ENCODE results near the gene SPN.
"Not testable (repeated sequence)": the region's sequence is repeated elsewhere in the genome, so short reads cannot be mapped to it uniquely, and the experiment has no call there.

SPN gene

DNA sequence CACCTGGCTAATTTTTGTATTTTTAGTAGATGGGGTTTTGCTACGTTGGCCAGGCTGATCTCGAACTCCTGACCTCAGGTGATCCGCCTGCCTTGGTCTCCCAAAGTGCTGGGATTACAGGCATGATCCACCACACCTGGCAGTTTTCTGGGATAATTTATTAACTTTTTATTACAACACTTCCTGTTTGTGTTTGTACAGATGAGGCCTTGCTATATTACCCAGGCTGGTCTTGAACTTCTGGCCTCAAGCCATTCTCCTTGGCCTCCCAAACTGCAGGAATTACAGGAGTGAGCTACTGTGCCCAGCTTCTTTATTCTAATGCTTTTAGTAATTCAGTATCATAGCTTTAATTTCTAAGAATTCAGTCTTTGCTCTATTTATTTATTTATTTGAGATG is 16.1 kb upstream of the SPN start:
- no peak for DNase-seq (ENCODE audit: low read depth)

DNA sequence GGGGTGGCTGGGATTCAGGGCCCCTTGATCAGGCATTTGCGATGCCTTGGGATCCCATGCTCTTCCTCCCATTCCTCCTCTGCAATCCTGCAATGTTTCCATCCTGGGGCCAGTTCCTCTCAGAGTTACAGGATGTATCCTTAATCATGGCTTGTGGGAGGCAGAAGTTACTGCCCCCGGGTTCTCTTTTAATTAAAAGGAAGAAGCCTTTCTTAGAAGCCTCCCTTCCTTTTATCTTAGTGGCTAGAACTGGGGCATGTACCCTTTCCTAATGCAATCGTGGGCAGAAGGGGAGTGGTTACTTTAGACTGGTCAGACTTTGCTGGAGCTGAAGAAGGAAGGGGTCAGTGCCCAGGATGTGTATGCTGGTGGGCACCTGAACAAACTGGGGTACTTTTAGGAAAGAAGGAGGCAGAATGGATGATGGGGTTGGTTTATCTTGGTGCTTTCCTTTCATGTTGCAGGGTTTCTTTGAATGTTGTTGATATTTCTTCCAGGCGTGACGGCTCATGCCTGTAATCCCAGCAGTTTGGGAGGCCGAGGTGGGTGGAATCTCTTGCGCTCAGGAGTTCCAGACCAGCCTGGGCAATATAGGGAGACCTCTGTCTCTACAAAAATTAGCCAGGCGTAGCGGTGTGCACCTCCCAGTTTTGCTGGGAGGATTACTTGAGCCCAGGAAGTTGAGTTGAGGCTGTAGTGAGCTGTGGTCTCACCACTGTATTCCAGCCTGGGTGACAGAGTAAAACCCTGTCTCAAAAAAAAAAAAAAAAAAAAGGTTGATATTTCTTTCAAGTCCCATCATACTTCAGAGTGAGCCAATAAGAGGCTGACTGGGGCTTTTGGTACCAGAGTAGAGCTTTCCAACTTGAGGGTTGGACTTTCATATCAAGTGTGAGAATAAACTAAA is 13.2 kb upstream of the SPN start:
- no peak for DNase-seq (ENCODE audit: low read depth)

DNA sequence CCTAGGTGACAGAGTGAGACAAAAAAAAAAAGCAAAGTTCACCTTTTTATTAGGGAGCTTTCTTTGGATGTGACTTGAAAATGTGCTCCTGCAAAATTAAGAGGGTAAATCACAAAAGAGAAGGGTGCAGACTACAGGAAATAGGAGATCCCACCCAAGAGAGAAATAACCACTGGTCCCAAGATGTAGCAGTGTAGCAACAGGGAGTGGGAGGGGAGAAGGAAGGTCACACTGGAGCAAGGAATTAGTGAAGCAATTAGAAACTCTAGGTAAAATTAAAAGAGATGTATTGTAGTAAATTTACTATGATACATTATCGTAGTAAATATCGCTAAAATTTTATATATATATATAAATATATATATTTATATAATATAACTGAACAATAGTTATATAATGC is 12.3 kb upstream of the SPN start:
- DNase-seq (ENCODE audit: low read depth) = no peak

DNA sequence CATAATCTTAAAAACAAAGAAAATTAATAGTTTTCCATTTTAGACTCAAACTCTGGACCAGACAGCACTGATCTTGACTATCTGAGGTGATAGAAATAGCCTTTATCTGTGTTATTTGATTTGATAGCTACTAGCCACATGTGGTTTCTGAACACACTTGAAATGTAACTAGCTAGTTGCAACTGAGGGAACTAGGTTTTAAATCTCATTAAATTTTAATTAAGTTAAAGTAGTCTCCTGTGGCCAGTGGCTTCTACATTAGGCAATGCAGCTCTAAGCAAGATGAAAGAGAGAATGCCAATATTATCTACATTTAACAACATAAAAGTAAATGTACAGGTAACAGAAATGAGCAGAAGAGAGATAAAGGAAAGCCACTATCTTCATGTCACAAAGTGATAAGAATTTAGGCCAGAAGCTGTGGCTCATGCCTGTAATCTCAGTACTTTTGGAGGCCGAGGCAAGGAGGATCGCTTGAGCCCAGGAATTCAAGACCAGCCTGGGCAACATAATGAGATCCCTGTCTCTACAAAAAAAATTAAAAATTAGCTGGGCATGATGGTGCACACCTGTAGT is 11.2 kb upstream of the SPN start:
- DNase-seq (ENCODE audit: low read depth) = no peak

DNA sequence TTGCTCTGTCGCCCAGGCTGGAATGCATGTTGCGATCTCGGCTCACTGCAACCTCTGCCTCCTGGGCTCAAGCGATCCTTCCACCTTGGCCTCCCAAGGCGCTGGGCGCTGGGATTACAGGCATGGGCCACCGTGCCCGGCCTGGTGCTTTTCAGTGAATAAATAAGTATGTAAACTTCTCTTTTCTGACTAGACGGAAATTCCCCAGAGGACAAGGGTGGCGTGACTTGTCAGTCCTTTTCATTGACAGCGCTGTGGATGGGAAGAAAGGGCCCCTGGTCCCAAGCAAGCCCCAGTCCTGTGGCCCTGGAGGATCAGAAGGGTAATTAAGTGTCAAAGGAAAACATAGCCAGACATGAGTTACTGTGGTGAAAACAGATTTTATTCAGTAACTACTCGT is 9.6 kb upstream of the SPN start:
- no peak for DNase-seq (ENCODE audit: low read depth)

DNA sequence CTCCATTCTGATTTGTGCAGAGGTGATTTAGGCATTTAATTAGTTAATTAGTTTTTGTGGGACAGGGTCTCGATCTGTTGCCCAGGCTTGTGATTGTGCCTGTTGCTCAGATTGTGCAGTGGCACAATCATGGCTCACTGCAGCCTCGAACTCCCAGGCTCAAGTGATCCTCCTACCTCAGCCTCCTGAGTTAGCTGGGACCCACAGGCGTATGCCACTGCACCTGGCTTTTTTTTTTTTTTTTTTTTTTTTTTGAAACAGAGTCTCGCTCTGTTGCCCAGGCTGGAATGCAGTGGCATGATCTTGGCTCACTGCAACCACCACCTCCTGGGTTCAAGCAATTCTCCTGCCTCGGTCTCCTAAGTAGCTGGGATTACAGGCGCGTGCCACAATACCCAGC is 9.2 kb upstream of the SPN start:
- not testable (repeated sequence) for DNase-seq (ENCODE audit: low read depth)

DNA sequence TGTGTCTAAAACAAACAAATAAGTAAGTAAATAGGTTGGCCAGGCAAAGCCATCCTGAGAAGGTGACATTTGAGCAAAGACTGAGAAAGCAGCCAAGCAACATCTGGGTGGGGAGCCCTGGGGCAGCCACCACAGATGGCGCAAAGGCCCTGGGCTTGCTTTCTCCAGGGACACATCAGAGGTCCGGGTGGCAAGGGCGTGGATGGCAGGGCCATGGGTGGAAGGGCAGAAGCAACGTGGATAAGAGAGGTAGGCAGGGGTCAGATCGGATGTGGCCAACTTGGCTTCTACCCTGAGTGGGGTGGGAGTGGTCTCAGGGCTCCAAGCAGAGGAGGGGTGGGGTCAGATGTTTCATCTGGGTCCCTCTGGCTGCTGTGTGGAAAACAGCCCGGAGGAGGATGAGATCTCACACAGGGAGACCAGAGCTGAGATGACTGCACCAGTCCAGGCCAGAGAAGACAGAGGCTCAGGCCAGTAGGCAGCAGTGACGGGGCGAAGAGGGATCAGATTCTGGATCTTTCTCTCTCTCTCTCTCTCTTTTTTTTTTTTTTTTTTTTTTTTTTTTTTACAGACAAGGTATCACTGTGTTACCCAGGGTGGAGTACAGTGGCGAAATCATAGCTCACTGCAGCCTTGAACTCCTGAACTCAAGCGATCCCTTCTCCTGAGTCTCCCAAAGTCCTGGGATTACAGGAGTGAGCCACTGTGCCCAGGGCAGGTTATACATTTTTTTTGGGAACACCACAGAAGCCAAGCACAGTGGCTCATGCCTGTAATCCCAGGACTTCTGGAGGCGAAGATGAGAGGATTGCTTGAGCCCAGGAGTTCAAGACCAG is 6.1 kb upstream of the SPN start:
- DNase-seq (ENCODE audit: low read depth) = no peak

DNA sequence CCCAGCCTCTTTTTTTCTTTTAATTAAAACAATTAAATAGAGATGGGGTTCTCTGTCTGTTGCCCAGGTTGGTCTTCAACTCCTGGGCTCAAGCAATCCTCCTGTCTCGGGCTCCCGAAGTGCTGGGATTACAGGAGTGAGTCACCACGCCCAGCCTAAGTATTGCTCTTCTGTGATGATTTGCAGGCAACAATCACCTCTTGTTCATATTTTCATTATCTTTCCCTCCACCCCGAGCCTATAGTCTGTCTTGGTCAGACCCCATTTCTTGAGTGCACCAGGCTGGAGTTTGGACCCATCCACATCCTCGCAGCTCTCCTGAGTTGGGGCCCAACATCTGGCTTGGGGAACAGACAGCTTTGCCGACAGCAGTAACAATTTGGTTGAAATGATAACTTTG is 4.3 kb upstream of the SPN start:
- no peak for DNase-seq (ENCODE audit: low read depth)

DNA sequence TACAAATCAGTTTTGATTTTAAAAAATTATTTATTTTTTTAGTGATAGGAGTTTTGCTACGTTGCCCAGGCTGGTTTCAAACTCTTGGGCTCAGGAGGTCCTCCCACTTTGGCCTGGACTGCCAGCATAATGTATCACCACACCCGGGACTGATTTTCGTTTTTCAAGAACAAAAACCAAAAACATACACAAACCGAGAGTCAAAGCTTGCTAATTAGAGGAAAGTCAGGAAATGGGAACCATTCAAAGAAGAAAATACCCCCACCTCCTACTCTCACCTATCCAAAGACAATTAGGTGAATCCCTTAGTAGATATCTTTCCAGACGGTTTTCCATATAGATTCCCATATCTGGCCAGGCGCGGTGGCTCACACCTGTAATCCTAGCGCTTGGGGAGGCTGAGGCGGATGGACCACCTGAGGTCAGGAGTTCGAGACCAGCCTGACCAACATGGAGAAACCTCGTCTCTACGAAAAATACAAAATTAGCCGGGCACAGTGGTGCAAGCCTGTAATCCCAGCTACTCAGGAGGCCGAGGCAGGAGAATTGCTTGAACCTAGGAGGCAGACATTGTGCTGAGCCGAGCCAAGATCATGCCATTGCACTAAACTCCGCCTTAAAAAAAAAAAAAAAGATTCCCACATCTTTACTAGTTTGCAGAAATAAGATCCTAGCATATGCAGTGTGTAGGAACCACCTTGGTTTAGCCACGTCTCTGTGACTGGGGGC is 883 bp upstream of the SPN start:
- DNase-seq (ENCODE audit: low read depth) = no peak

DNA sequence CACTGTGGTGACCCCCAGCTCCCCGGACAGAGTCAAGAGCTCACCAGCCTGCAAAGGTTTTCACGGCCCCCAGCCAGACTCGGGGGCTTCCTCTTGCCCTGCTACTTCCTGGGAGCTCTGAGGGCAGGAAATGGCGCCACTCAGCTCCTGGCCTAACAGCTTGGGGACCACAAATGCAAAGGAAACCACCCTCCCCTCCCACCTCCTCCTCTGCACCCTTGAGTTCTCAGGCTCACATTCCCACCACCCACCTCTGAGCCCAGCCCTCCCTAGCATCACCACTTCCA is 375 bp upstream of the SPN start:
- DNase-seq (ENCODE audit: low read depth) = no peak

DNA sequence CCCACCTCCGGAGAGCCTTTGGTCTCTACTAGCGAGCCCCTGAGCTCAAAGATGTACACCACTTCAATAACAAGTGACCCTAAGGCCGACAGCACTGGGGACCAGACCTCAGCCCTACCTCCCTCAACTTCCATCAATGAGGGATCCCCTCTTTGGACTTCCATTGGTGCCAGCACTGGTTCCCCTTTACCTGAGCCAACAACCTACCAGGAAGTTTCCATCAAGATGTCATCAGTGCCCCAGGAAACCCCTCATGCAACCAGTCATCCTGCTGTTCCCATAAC is 702 bp downstream of the SPN start:
- DNase-seq (ENCODE audit: low read depth) = no peak

DNA sequence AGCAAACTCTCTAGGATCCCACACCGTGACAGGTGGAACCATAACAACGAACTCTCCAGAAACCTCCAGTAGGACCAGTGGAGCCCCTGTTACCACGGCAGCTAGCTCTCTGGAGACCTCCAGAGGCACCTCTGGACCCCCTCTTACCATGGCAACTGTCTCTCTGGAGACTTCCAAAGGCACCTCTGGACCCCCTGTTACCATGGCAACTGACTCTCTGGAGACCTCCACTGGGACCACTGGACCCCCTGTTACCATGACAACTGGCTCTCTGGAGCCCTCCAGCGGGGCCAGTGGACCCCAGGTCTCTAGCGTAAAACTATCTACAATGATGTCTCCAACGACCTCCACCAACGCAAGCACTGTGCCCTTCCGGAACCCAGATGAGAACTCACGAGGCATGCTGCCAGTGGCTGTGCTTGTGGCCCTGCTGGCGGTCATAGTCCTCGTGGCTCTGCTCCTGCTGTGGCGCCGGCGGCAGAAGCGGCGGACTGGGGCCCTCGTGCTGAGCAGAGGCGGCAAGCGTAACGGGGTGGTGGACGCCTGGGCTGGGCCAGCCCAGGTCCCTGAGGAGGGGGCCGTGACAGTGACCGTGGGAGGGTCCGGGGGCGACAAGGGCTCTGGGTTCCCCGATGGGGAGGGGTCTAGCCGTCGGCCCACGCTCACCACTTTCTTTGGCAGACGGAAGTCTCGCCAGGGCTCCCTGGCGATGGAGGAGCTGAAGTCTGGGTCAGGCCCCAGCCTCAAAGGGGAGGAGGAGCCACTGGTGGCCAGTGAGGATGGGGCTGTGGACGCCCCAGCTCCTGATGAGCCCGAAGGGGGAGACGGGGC is 1.3 kb downstream of the SPN start:
- no peak for DNase-seq (ENCODE audit: low read depth)

DNA sequence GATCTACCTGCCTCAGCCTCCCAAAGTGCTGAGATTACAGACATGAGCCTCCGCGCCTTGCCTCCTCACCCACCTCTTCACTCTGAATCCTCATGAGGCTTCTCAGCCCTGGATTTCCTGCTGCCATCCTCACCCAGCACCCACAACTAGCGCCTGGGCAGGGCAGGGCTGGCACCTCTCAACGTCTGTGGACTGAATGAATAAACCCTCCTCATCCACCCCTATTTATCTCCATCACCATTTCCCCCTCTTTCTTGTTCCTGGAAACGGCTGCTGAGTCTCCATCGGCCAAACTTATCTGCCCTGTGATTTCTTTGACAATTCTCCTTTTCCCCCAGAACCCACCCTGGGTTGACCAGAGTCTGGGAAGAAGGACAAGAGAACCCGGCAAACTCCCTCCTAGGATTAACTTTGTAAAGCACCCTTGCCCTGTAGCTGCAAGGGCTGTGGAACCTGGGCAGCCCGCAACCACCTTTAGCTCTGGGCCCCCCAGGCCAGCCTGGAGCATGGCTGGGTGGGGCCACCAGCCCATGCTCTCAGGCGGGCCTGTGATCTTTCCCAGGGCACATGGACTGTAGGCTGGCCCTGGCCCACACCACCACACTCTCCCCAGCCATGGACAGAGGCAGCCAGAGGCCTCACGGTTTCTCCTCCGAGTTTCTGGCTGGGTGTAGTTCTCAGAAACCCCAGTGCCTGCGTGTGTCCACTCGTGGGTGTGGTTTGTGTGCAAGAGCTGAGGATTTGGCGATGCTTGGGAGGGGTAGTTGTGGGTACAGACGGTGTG is 2.4 kb downstream of the SPN start:
- no peak for DNase-seq (ENCODE audit: low read depth)

DNA sequence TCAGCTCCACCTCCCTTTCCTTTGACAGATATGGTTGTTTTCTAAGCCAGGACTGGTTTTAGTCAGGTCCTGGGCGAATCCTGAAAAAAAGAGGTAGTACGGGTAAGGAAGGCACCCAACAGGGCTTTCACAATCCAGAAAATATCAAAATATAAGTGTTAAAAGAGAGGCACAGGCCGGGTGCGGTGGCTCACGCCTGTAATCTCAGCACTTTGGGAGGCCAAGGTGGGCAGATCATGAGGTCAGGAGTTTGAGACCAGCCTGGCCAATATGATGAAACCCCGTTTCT is 4.2 kb downstream of the SPN start:
- DNase-seq (ENCODE audit: low read depth) = not testable (repeated sequence)

DNA sequence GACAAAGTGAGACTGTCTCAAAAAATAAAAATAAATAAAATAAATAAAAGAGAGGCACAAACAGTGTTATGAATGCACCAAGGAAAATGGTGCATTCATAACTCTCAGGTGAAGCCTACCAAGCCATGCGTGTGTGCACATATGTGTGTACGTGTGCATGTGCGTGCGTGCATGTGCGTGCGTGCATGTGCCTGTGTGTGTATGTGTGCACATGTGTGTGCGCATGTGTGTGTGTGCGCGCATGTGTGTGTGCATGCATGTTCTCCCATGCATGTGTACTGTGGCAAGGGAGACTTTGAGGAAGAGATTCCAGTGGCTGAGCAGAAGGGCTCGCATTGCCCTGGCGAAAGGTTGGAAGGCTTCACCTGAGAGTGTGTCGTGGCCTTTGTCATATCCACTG is 4.7 kb downstream of the SPN start:
- no peak for DNase-seq (ENCODE audit: low read depth)

DNA sequence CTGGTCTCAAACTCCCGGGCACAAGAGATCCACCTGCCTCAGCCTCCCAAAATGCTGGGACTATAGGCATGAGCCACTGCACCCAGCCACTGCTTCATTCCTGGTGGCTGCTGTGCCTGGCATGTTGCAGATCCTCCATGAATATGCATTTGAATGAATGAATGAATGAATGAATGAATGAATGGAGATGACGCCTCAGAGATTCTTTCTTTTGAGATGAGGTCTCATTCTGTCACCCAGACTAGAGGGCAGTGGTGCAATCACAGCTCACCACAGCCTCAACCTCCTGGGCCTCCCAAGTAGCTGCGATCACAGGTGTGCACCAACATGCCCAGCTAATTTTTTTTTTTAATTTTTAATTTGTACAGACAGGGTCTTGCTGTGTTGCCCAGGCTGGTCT is 5.2 kb downstream of the SPN start:
- no peak for DNase-seq (ENCODE audit: low read depth)

DNA sequence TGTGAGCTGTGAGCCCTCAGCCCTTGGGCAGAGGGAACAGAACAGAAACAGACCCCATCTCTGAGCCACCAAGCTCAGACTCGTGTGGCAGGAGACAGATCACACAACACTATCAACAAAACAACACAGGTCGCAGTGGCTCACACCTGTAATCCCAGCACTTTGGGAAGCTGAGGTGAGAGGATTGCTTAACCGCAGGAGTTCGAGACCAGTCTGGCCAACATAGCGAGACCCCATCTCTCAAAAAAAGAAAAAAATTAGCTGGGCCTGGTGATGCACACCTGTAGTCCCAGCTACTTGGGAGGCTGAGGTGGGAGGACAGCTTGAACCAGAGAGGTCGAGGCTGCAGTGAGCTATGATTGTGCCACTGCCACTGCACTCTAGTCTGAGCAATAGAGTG is 10.5 kb downstream of the SPN start:
- DNase-seq (ENCODE audit: low read depth) = no peak

DNA sequence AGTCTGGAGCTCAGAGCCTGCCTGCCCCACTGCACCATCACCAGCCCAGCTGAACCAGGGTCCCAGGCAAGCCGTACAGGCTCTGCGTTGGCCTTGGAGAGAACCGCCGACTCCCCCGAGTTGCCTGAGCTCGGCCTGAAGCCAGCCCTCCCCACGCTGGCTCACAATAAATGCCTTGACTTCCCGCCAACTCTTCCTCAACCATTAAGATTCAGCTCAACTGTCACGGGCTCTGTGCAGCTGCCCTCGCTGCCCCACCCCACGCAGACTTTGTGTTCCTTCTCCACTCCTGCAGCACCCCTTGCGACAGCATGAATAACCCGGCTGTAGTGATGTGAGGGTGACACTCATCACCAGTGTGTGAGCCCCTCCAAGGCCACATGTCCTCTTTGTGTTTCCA is 11.1 kb downstream of the SPN start:
- DNase-seq (ENCODE audit: low read depth) = no peak

DNA sequence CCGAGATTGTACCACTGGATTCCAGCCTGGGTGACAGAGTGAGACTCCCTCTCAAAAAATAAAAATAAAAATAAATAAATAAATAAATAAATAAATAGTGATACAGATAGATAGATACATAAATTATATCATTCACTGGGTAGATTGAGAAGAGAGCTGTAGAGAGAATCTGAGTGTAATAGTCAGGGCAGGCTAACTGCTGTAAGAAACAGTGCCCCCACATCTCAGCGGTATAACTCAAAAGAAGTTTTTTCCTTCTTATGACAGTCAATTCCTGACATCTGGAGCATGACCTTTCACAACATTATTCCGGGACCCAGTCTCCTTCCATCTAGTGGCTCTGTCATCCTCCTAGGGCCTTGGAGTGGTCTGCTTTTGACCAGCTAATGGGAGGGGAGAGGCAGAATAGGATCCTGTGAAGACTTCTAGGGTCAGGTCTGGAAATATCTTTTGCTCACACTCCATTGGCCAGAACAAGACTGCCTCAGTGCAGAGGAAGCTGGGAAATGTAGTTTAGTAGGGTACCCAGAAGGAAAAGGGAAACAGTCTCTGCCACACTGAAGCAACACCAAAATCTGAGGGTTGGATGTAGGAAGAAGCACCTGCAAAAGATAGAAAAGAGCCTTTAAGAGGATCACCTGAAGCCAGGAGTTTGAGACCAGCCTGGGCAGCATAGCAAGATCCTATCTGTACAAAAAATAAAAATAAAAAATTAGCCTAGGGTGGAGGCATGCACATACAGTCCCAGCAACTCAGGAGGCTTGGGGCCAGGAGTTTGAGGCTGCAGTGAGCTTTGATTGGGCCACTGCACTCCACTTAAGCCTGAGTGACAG is 13.0 kb downstream of the SPN start:
- DNase-seq (ENCODE audit: low read depth) = no peak

DNA sequence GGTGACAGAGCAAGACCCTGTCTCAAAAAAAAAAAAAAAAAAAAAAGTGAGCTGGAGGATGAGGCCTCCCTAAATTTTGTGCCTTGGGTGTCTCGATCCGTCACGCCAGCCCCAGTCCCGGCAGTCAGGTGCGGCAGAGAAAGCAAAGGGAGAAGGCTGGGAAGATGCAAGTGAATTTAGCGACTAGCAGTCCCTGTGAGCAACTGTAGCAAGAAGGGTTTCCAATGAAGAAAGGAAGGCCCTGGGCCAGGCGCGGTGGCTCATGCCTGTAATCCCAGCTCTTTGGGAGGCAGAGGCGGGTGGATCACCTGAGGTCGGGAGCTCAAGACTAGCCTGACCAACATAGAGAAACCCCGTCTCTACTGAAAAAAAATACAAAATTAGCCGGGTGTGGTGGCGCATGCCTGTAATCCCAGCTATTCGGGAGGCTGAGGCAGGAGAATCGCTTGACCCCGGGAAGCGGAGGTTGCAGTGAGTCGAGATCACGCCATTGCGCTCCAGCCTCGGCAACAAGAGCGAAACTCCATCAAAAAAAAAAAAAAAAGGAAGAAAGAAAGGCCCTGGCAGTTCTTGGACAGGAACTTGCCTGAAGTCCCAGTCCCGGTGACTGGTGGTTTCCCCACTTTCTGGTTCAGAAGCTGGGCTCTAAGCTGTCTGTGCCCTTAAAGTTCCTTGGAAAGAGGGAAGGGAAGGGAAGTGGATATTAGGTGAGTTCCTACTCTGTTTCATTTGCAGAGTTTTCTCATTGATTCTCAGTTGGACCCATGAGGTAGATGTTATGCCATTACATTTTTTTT is 14.1 kb downstream of the SPN start:
- no peak for DNase-seq (ENCODE audit: low read depth)

All from stimulated activated CD8-positive, alpha-beta memory T cell treated with anti-CD3 and anti-CD28 coated beads, Interleukin-15, amount 100 ng/mL, for 1 hour (primary cell).